K562 (cell line): ENCODE data around the gene LRRC58. TPM values are rescaled to one million over a fixed set of nuclear protein-coding genes. Genes with fewer than 3 reads are reported as not detected.

Source experiments
- ATAC-seq: fragments of 200-7000 bp; cut with Tn5 transposase; 3 replicates; pipeline ENCODE4 v1.9.1; 2020; ENCODE audit warnings: moderate library complexity
- BruUV-seq: library from RNA; stranded (reverse); fragments of 400-500 nt; replicated peaks from 2 replicates; lab custom pipeline; 2021; lab: Mats Ljungman, UMichigan
- CTCF ChIA-PET: fragments of 300-600 bp; formaldehyde crosslinking; extraction: SDS; loops from one replicate; lab custom pipeline; 2021; ENCODE audit warnings: low intra/inter-chr PET ratio; lab: Yijun Ruan, JAX
- POLR2A ChIA-PET: fragments of 300-600, 350-650 bp; sonication (Branson Sonifier 250); formaldehyde crosslinking; extraction: SDS; loops from one replicate; lab custom pipeline; 2021; ENCODE audit warnings: antibody characterized with exemption, inconsistent platforms; lab: Yijun Ruan, JAX
- DNase-seq, 4 experiments: peaks; one replicate each; pipeline versions ENCODE4 v3.0.0 to v3.0.0-alpha.2; 2011 to 2018; ENCODE audit warnings: low spot score in 3 of 4, mixed read lengths in 3 of 4; ENCODE audit errors: extremely low read depth in 1 of 4
- FAIRE-seq: peaks from 2 replicates; lab custom pipeline; 2011; peaks lifted over from hg19 to GRCh38; lab: Jason Lieb, UNC
- H2AFZ ChIP-seq: 2 replicates; pipeline ENCODE4 v1.6.0; 2011; ENCODE audit warnings: low read depth, low read length, control low read depth, inconsistent platforms
- H3K27ac ChIP-seq: fragments of 200-600 bp; 3 replicates; pipeline ENCODE4 v1.8.0; 2011; ENCODE audit warnings: low read depth, mild to moderate bottlenecking, control low read depth, inconsistent platforms, low read length, moderate library complexity, mixed read lengths; ENCODE audit errors: extremely low read depth
- H3K27me3 ChIP-seq, 2 experiments: fragments of 300-600 bp in 1 of 2; 2 replicates in 1 of 2; 3 replicates in 1 of 2; pipeline versions ENCODE4 v1.6.0 to v1.8.0; 2011; ENCODE audit warnings: inconsistent platforms in 2 of 2, low read length in 2 of 2, mild to moderate bottlenecking in 1 of 2, mixed read lengths in 1 of 2, moderate library complexity in 1 of 2; ENCODE audit not compliant: control insufficient read depth in 2 of 2, insufficient read depth in 2 of 2
- H3K36me3 ChIP-seq: fragments of 300-600 bp; 3 replicates; pipeline ENCODE4 v1.8.0; 2011; ENCODE audit warnings: mild to moderate bottlenecking, low read length, inconsistent platforms; ENCODE audit not compliant: control insufficient read depth, insufficient read depth
- H3K4me1 ChIP-seq, 2 experiments: fragments of 200-600 bp in 1 of 2; replicated peaks in 1 of 2; 2 replicates in 1 of 2; 3 replicates in 1 of 2; pipeline versions ENCODE4 v1.5.1 to v1.8.0; 2011; ENCODE audit warnings: inconsistent platforms in 2 of 2, low read length in 2 of 2, mild to moderate bottlenecking in 1 of 2, mixed read lengths in 1 of 2, moderate library complexity in 1 of 2; ENCODE audit not compliant: control insufficient read depth in 2 of 2, insufficient read depth in 2 of 2
- H3K4me2 ChIP-seq: 2 replicates; pipeline ENCODE4 v1.6.1; 2011; ENCODE audit warnings: low read length, control low read depth, inconsistent platforms, mixed read lengths; ENCODE audit not compliant: insufficient read depth
- H3K4me3 ChIP-seq: fragments of 200-600 bp; sonication (generic), shearing (Covaris generic); 2 replicates; pipeline ENCODE4 v1.5.1; 2016; ENCODE audit warnings: control low read depth, inconsistent platforms
- H3K79me2 ChIP-seq: fragments of 200-600 bp; 3 replicates; pipeline ENCODE4 v1.8.0; 2011; ENCODE audit warnings: low read length, inconsistent platforms; ENCODE audit not compliant: control insufficient read depth, insufficient read depth
- H3K9ac ChIP-seq, 2 experiments: 2 replicates each; pipeline versions ENCODE4 v1.6.0 to v1.6.1; 2011; ENCODE audit warnings: low read depth in 2 of 2, low read length in 2 of 2, control low read depth in 1 of 2, inconsistent platforms in 1 of 2, mild to moderate bottlenecking in 1 of 2, mixed read lengths in 1 of 2; ENCODE audit not compliant: insufficient read depth in 1 of 2
- H3K9me1 ChIP-seq: one replicate; pipeline ENCODE4 v1.6.0; 2011; ENCODE audit warnings: inconsistent platforms, mild to moderate bottlenecking, low read length, moderate library complexity; ENCODE audit not compliant: control insufficient read depth, insufficient read depth
- H3K9me3 ChIP-seq: replicated peaks from 2 replicates; pipeline ENCODE4 v1.5.1; 2011; ENCODE audit warnings: low read depth, low read length, inconsistent platforms; ENCODE audit not compliant: control insufficient read depth, insufficient read depth
- H4K20me1 ChIP-seq: replicated peaks from 2 replicates; pipeline ENCODE4 v1.6.1; 2011; ENCODE audit warnings: low read length, inconsistent platforms, mixed read lengths; ENCODE audit not compliant: control insufficient read depth, insufficient read depth
- ATF7 ChIP-seq: fragments of 450-650 bp; IDR thresholded peaks from 2 replicates; pipeline ENCODE4 v1.7.1; 2014; ENCODE audit warnings: mild to moderate bottlenecking, moderate library complexity
- CEBPG ChIP-seq, 3 experiments: fragments of 200-800 bp in 1 of 3; sonication (Bioruptor generic) in 1 of 3; sonication (generic) in 1 of 3; formaldehyde crosslinking in 1 of 3; IDR thresholded peaks in 2 of 3; conservative IDR thresholded peaks in 1 of 3; 2 replicates each; pipeline versions ENCODE4 v1.6.1 to v1.8.0; 2016 to 2022; ENCODE audit warnings: missing compliant biosample characterization in 2 of 3, missing genetic modification characterization in 2 of 3, mild to moderate bottlenecking in 1 of 3, missing genetic modification reagents in 1 of 3
- ETS2 ChIP-seq: IDR thresholded peaks from 2 replicates; pipeline ENCODE4 v1.6.1; 2016; ENCODE audit warnings: borderline replicate concordance, missing genetic modification characterization, mild to moderate bottlenecking, moderate library complexity, missing compliant biosample characterization; ENCODE audit not compliant: poor library complexity, severe bottlenecking
- GATA2 ChIP-seq: sonication (generic); formaldehyde crosslinking; IDR thresholded peaks from 2 replicates; pipeline ENCODE4 v1.4.0; 2020; ENCODE audit warnings: mild to moderate bottlenecking, missing genetic modification reagents
- JUND ChIP-seq, 2 experiments: IDR thresholded peaks; 2 replicates in 1 of 2; 3 replicates in 1 of 2; pipeline ENCODE4 v1.6.1; 2011; ENCODE audit warnings: borderline replicate concordance in 2 of 2, low read depth in 2 of 2, low read length in 2 of 2, improper control_type of control experiment in 1 of 2, missing biosample characterization in 1 of 2, missing genetic modification characterization in 1 of 2, missing genetic modification reagents in 1 of 2
- MAFG ChIP-seq: fragments of 450-650 bp; conservative IDR thresholded peaks from 2 replicates; pipeline ENCODE4 v1.6.1; 2016; ENCODE audit warnings: missing genetic modification characterization, missing compliant biosample characterization
- RFX7 ChIP-seq: fragments of 250-450 bp; sonication (Bioruptor Pico); IDR thresholded peaks from 2 replicates; pipeline ENCODE4 v1.5.1; 2021; ENCODE audit warnings: mild to moderate bottlenecking
- TGIF2 ChIP-seq: sonication (generic); formaldehyde crosslinking; IDR thresholded peaks from 2 replicates; pipeline ENCODE4 v1.8.1; 2022; ENCODE audit warnings: mild to moderate bottlenecking, missing genetic modification reagents, moderate library complexity
- WGBS: fragments of 100-300 bp; shearing (Covaris generic); methylation state at CpG from one replicate; pipeline ENCODE4 v1.1.6; 2016; ENCODE audit warnings: low coverage, mixed read lengths; ENCODE audit not compliant: insufficient coverage; ENCODE audit errors: missing lambda C conversion rate; 5-methylcytosine and 5-hydroxymethylcytosine counted together
- in situ Hi-C: fragments of 300-500 bp; cut with MboI; formaldehyde crosslinking; loops from 4 replicates; pipeline ENCODE4 v1.15.0; 2018; ENCODE audit warnings: inconsistent platforms, mixed read lengths
- intact Hi-C: fragments of 100-400 bp; cut with micrococcal nuclease; formaldehyde crosslinking; loops from 2 replicates; pipeline ENCODE4 v1.14.2; 2022
- polyA plus RNA-seq, 8 experiments: library from polyadenylated mRNA; depleted of rRNA in 4 of 8; stranded (reverse) in 5 of 8; unstranded in 3 of 8; fragments of >200 nt; fragmentation: Nextera tagmentation in 2 of 8; fragmentation: Illumina TruSeq in 1 of 8; extraction: Ambion mirVana in 2 of 8; extraction: Trizol in 1 of 8; gene quantifications; 2 replicates each; pipeline versions ENCODE4 v1.2.1 to v1.2.3, GENCODE V29; 2011 to 2014; ENCODE audit warnings: inconsistent platforms in 1 of 8, missing spikeins in 1 of 8
- total RNA-seq, 7 experiments: library from RNA; depleted of rRNA in 6 of 7; stranded (reverse); fragments of >200 nt in 6 of 7; fragmentation: Illumina TruSeq in 2 of 7; extraction: Trizol in 2 of 7; gene quantifications; 2 replicates each; pipeline versions ENCODE4 v1.2.1 to v1.2.3, GENCODE V29; 2011 to 2021; ENCODE audit warnings: low replicate concordance in 1 of 7
- TF ChIP-seq, protein P1 (sequence below): IDR thresholded peaks from 3 replicates; pipeline ENCODE4 v1.6.1; 2011; ENCODE audit warnings: borderline replicate concordance, mild to moderate bottlenecking, moderate library complexity; ENCODE audit not compliant: insufficient read length; ENCODE audit errors: extremely low read depth
- TF ChIP-seq, protein P2 (sequence below): fragments of 250-450 bp; sonication (Bioruptor Pico); IDR thresholded peaks from 2 replicates; pipeline ENCODE4 v1.4.0; 2020; ENCODE audit warnings: borderline replicate concordance

LRRC58 gene
- total and polyA plus RNA-seq, 9 of the 15 experiments (the other 6 are each of a cell fraction or from before 2014, with no cell fraction given), result 5.6 to 26.6 (median 14.8) TPM

- ChIA-PET CTCF (no interaction called here), POLR2A (no interaction called here)
- Histone ChIP-seq H4K20me1 (no peaks in the 10 kb centered on the region), H3K79me2 (no peaks in the 10 kb centered on the region), H3K4me2 (no peak overlapping the region), H3K27ac (no peak overlapping the region), H3K27me3 (no peaks in the 10 kb centered on the region), H3K9me1 (no peaks in the 10 kb centered on the region), H3K9ac (no peak overlapping the region), H3K9me3 (no peaks in the 10 kb centered on the region), H3K4me1 (no peaks in the 10 kb centered on the region), H3K36me3 (no peaks in the 10 kb centered on the region), H2AFZ (no peak overlapping the region), H3K4me3 (no peak overlapping the region)
- no peak for FAIRE-seq
- TF ChIP-seq JUND (IDR thresholded peaks at IDR 0.05; ENCODE audit: borderline replicate concordance, low read depth, low read length) (no peak), JUND (tag; IDR thresholded peaks at IDR 0.05; ENCODE audit: borderline replicate concordance, low read depth, low read length) (no peak), MAFG (tag) (no peak), TGIF2 (no peak), GATA2 (CRISPR knock-in tag) (no peak), ATF7 (no peak), CEBPG (CRISPR knock-in tag; IDR thresholded peaks at IDR 0.05) (no peak), CEBPG (tag; conservative IDR thresholded peaks at IDR 0.05 in 1 of 2, IDR thresholded peaks at IDR 0.05 in 1 of 2) (no peak), ETS2 (tag) (no peak), RFX7 (CRISPR knock-in tag) (no peak)
- TF ChIP-seq, protein P1, sequence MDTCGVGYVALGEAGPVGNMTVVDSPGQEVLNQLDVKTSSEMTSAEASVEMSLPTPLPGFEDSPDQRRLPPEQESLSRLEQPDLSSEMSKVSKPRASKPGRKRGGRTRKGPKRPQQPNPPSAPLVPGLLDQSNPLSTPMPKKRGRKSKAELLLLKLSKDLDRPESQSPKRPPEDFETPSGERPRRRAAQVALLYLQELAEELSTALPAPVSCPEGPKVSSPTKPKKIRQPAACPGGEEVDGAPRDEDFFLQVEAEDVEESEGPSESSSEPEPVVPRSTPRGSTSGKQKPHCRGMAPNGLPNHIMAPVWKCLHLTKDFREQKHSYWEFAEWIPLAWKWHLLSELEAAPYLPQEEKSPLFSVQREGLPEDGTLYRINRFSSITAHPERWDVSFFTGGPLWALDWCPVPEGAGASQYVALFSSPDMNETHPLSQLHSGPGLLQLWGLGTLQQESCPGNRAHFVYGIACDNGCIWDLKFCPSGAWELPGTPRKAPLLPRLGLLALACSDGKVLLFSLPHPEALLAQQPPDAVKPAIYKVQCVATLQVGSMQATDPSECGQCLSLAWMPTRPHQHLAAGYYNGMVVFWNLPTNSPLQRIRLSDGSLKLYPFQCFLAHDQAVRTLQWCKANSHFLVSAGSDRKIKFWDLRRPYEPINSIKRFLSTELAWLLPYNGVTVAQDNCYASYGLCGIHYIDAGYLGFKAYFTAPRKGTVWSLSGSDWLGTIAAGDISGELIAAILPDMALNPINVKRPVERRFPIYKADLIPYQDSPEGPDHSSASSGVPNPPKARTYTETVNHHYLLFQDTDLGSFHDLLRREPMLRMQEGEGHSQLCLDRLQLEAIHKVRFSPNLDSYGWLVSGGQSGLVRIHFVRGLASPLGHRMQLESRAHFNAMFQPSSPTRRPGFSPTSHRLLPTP, result no peak
- TF ChIP-seq, protein P2, sequence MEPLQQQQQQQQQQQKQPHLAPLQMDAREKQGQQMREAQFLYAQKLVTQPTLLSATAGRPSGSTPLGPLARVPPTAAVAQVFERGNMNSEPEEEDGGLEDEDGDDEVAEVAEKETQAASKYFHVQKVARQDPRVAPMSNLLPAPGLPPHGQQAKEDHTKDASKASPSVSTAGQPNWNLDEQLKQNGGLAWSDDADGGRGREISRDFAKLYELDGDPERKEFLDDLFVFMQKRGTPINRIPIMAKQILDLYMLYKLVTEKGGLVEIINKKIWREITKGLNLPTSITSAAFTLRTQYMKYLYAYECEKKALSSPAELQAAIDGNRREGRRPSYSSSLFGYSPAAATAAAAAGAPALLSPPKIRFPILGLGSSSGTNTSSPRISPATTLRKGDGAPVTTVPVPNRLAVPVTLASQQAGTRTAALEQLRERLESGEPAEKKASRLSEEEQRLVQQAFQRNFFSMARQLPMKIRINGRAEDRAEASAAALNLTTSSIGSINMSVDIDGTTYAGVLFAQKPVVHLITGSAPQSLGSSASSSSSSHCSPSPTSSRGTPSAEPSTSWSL (CRISPR knock-in tag), result no peak
- no TSS peak for BruUV-seq
- no peak for DNase-seq
- intact Hi-C loops (no loop called here), in situ Hi-C loops (no loop called here)
- WGBS, result 0% methylated on average over 2 of the region's 2 CpGs
- no peak for ATAC-seq
Measured at GRCh38 chr3:120381503-120381902, 32.3 kb upstream of the LRRC58 start.
